DMS 273 treated with DMSO at 0.1 percent for 48 hours (cell line): Measurements from ENCODE around the gene RBM19.
"Not testable (repeated sequence)": the region's sequence is repeated elsewhere in the genome, so short reads cannot be mapped to it uniquely, and the experiment has no call there.

Source experiments
- DNase-seq: peaks from one replicate; lab custom pipeline; 2025; lab: John Stamatoyannopoulos, UW

RBM19 gene

GRCh38 chr12:113901319-113901718, 64.8 kb downstream of the RBM19 start:
- DNase-seq = not testable (repeated sequence)

- no peak for DNase-seq
Observed at GRCh38 chr12:113900716-113901115, 65.4 kb downstream of the RBM19 start.

DNA sequence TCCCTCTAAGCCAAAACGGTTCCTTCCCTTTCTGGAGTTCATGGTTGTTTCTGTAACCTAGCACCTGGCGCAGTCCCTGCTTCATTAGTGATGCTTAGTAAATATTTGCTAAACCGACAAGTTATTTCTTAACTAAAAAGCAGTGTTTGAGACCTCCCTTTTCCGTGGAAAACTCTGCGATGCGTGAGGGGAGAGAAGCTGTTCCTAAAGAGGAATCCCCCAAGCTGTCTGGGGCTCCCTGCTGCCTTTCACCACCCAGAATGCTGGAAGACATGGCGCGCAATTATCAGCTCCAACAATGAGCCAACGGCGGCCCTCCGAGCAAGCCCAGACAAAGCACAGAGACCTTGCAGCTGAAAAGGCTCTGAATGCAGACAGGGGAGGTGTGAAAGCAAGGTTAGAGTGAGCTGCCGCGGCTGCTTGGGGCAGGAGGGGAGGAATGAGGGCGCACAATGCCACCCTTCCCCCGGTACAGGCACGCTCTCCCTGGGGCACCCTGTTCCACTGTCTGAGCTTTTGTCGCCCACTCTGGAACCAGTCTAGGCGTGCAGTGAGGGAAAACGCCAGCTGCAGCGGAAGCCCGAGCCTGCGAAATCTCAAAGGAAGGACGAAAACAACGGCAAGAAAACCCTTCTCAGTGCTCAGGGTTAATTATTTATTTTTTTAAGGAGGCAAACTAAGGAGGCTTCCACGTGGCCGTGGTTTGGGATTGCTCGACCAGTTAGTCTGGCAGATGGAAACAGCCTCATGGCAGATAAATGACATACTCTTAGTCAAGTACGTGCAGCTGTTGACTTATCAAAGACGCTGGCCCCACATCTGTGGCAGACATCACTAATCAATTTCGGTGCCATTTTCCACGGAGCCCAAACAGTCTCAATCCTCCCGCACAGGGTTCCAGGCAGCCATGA, 66.3 kb downstream of the RBM19 start:
- DNase-seq = no peak

DNA sequence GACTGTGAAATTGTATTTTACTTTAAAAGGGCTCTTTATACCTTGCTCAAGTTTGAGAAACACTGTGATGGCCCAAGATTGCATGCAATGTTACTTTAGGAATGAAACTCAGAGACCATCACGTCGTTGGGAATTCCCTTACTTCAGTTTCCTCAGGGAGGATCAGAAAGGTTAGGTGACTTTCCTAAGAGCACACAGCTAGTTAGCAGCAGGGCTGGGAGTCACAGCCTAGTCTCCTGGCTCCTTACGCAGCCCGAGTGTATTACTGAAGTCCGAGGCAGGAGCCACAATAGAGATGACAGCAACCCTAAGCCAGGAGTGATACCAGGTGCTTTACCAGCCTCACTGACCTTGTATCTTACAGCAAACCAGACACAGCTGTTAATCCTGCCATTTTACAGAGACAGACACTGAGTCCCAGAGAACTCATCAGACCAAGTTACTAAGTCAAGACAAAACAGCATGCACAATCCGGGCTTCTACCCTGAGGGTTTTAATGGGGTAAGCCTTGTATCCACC, 67.0 kb downstream of the RBM19 start:
- DNase-seq = no peak

DNA sequence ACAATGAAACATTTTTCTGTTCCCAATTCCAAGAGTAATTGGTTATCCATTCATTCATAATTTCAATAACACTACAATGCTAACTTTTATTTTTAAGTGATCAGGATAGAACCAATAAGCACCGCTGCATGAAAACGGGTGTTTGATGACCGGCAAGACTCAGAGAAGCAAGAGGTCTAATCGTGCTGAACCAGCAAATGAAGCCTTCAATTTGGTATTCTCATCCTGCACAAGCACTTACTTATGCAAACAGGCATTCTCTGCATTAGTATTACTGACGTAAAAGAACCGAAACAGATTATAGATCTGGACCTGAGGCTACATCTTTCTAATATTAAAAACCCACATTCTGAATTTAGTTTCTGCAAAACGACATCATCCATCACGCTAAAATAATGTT, 67.7 kb downstream of the RBM19 start:
- no peak for DNase-seq

DNA sequence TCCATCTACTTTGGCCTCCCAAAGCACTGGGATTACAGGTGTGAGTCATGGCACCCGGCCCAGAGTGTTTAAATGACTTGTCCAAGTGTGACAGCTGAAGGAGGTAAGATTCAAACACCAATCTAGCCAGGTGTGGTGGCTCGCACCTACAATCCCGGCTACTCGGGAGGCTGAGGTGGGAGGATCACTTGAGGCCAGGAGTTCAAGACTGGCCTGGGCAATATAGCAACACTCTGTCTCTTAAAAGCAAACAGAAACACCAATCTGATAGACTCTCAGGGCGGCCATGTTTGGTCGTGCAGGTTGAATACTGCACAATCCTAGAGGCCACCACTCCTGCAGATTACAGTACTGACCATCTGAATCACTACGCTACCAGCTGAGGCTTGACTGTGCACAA, 68.7 kb downstream of the RBM19 start:
- DNase-seq = no peak

GRCh38 chr12:113896841-113897240, 69.3 kb downstream of the RBM19 start:
- no peak for DNase-seq

DNA sequence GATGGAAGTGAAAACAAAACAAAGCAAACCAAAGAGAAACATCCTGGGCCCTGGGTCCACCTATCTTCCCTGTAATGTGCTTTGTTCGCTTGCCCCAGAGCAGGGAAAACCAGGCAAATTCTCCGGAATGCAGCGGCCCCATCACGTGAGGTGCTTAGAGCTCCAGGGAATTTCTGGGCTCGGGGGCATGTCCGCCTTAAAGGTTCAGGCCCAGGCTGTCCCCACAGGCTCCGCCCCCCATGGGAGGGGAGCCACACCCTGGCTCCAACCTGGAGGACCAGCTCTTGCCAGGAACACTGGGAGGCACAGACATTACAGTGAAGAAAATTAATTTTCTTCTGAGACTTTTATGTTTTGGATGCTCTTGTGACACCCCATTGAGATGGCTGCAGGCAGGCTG, 69.9 kb downstream of the RBM19 start:
- no peak for DNase-seq

DNA sequence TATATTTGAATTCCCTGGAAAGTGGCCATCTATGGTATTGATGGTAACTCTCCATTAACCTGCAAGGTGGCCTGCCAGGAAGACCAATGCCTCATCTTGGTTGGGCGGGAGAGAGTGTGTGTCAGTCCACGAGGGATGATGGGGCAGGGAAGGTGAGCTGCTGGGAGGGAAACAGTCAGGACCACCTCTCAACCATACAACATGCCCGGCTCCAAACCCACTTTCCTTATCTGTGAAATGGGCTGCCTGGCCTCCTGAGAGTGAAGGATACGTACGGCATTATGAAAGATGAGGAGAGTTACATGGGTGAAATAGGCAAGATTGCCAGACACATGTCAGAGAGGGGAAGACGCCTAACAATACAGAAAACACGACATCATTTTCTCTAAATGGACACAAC, 70.9 kb downstream of the RBM19 start:
- no peak for DNase-seq

- DNase-seq = no peak
Observed at GRCh38 chr12:113894697-113895096, 71.4 kb downstream of the RBM19 start.

DNA sequence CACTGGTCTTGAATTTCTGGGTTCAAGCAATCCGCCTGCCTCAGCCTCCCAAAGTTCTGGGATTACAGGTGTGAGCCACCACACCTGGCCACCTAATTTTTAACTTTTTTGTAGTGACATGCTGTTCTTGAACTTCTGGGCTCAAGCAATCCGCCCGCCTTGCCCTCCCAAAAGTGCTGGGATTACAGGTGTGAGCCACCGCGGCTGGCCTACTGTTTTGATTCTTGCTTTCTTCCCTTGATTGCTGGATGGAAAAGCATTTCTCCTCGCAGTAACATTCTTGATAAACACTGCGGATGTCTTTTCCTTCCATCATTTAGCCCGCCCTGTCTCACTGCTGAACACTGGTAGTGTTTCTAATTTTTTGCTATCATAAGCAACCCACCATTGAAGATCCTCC, 72.9 kb downstream of the RBM19 start:
- no peak for DNase-seq

DNA sequence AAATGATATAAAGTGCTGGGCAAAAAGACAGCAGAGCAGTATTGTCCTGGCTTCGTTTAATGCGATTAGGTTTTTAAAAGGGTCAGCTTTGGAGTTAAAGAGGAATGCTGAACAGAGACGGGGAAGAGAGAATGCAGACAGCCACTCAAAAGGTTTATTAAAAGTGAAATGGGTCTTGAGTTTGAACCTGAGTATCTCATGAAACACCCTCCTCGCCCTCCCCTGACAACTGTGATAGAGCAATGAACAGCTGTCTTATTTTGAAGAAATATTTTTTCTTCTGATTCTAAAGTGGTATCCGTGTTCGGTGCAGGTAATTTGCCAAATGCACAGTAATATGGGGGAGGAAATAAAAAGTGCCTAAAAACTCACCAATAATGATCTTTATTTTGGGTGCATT, 73.6 kb downstream of the RBM19 start:
- no peak for DNase-seq

GRCh38 chr12:113891739-113892520, 74.2 kb downstream of the RBM19 start:
- DNase-seq = no peak

DNA sequence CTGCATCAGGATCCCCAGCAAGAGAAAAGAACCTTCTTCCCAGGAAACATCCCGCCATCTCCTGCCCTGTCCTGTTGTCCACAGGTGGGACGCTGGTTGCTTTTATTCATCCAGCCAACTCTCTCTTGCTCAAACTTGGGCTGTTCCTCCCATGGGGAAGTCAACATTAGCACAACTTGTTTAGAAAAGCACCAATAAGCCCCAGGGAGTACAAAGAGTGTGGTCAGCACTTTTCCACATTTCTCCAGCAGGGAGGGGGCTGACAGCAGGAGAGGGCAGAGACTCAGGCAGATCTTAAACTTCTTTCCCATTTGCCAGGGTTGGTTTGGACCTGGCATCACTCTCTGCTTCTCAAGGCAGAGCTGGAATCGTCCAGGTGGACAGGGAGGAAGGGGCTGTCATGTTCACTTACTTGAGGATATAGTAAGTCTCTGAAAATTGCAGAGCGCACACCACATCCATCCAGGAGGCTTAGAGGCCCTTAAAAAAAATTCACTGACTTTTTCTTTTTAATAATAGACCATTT, 74.9 kb downstream of the RBM19 start:
- DNase-seq = no peak

DNA sequence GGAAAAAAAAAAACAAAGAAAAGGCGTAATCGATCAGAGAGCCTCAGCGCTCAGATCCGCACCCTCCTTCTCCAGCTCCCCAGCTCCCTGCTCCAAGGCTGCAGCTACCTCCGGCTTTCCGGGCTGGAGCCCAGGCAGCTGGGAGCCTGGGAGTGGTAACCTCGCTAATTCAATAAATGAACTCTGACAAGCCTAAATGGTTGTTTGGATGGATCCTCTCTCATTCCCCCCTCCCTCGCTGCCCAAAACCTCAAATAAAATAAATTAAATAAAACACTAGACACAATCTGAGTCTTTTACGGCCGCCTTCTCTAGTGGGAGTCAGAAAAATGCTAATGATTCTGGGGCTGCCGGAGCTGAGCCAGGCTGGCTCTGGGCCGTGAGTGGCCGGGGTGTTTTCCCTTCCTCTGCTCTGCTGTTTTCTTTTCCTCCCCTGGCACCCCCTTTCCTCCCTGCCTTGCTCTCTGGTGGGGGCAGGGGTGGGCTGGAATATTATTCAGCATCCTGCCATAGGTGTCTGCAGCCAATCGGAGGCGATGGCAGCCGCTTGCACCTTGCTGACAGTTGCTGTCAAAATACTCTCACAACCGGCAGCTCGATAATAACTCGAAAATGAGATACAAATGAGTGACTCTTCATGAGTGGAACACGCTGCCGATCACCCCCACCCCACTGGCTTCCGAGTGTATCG, 76.1 kb downstream of the RBM19 start:
- DNase-seq = no peak

GRCh38 chr12:113889076-113889475, 77.0 kb downstream of the RBM19 start:
- DNase-seq = no peak

DNA sequence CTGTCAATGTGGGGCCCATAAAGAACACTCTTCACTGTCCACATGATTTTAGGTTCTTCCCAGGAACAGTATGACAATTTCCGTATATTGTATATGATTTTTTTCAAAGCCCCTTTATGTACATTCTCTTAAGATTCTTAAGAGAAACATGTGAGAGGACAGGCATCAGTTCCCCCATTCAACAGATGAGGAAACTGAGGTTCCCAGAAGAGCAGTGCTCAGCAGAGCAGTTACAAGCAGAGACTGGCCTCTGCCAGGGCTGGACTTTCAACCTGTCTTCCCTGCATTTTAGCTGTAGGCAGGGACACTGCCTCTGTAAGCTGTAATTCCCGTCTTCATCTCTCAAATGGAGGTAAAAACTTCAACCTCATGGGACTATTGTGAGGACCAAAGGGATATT, 77.7 kb downstream of the RBM19 start:
- DNase-seq = no peak

GRCh38 chr12:113887906-113888305, 78.2 kb downstream of the RBM19 start:
- no peak for DNase-seq

GRCh38 chr12:113886721-113887120, 79.4 kb downstream of the RBM19 start:
- no peak for DNase-seq

DNA sequence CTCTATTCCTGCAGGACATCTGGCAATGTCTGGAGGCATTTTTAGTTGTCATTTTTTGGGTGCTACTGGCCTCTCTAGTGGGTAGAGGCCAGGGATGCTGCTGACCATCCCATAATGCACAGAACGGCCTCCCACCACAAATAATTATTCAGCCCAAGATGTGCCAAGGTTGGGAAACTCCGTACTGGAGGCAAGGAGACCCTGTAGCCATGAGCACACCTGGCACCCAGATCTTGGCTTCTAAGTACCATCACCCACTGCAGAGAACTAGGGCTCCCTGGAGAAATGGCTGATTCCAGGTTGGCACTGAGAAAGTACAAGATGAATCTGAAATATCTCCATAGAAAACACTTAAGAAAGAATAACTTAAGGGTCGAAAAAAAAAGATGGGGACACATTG, 81.7 kb downstream of the RBM19 start:
- no peak for DNase-seq

DNA sequence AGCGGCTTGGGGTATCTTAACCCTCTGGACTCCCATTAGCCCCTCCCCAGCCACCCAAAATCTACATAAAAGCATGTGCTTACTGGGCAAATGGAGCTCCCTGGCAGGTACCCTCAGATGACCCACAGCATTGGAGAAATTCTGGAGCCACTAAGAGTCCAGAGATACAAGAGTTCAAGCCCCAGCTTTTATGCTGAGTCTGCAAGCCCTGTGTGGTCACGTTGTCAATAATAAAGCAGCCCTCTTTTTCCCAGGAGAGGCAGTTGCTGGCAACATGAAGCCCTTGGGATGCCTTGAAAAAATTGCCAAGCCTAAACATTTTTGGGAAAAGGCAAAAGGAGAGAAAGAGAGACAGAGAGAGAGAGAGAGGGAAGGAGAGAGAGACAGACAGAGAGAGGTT, 83.4 kb downstream of the RBM19 start:
- DNase-seq = no peak
